Measurements from ENCODE around the gene DTD1.

DTD1 gene

GRCh38 chr20:18571009-18571408, 16.8 kb upstream of the DTD1 start:
- Histone ChIP-seq H3K27me3 (ENCODE audit: control insufficient read depth in 2 of 2, insufficient read depth in 2 of 2, low read length in 2 of 2) (no peaks in the 10 kb centered on the region), H3K36me3 (ENCODE audit: control insufficient read depth in 2 of 2, insufficient read depth in 2 of 2, low read length in 2 of 2) (peaks cover 8 to 17% of the 10 kb centered on the region in 2 donors), H3K9ac (ENCODE audit: low read depth in 1 of 2, low read length in 2 of 2) (no peak overlapping the region), H3K4me3 (ENCODE audit: low read length in 2 of 2) (no peak overlapping the region), H3K4me1 (ENCODE audit: control insufficient read depth in 2 of 2, insufficient read depth in 2 of 2, low read length in 2 of 2) (peaks cover 3 to 8% of the 10 kb centered on the region in 2 donors), H3K9me3 (ENCODE audit: control insufficient read depth in 2 of 2, low read length in 2 of 2) (no peaks in the 10 kb centered on the region), H3K27ac (ENCODE audit: low read depth in 2 of 2, low read length in 2 of 2) (no peak overlapping the region)

- H3K4me3 ChIP-seq (ENCODE audit: low read length in 2 of 2) = no peak overlapping the region
- H3K9me3 ChIP-seq (ENCODE audit: control insufficient read depth in 2 of 2, low read length in 2 of 2) = no peaks in the 10 kb centered on the region
- no peaks in the 10 kb centered on the region for H3K27me3 ChIP-seq (ENCODE audit: control insufficient read depth in 2 of 2, insufficient read depth in 2 of 2, low read length in 2 of 2)
- no peak overlapping the region for H3K9ac ChIP-seq (ENCODE audit: low read depth in 1 of 2, low read length in 2 of 2)
- peaks cover 2 to 6% of the 10 kb centered on the region in 2 donors for H3K4me1 ChIP-seq (ENCODE audit: control insufficient read depth in 2 of 2, insufficient read depth in 2 of 2, low read length in 2 of 2)
- no peak overlapping the region for H3K27ac ChIP-seq (ENCODE audit: low read depth in 2 of 2, low read length in 2 of 2)
- H3K36me3 ChIP-seq (ENCODE audit: control insufficient read depth in 2 of 2, insufficient read depth in 2 of 2, low read length in 2 of 2) = peaks cover 8 to 17% of the 10 kb centered on the region in 2 donors
Observed at GRCh38 chr20:18571578-18571977, 16.3 kb upstream of the DTD1 start.

- Histone ChIP-seq H3K4me3 (ENCODE audit: low read length in 2 of 2) (no peak overlapping the region), H3K9ac (ENCODE audit: low read depth in 1 of 2, low read length in 2 of 2) (no peak overlapping the region), H3K27ac (ENCODE audit: low read depth in 2 of 2, low read length in 2 of 2) (no peak overlapping the region), H3K4me1 (ENCODE audit: control insufficient read depth in 2 of 2, insufficient read depth in 2 of 2, low read length in 2 of 2) (no peaks in the 10 kb centered on the region), H3K9me3 (ENCODE audit: control insufficient read depth in 2 of 2, low read length in 2 of 2) (no peaks in the 10 kb centered on the region), H3K36me3 (ENCODE audit: control insufficient read depth in 2 of 2, insufficient read depth in 2 of 2, low read length in 2 of 2) (no peaks in the 10 kb centered on the region), H3K27me3 (ENCODE audit: control insufficient read depth in 2 of 2, insufficient read depth in 2 of 2, low read length in 2 of 2) (no peaks in the 10 kb centered on the region)
Observed at GRCh38 chr20:18577942-18578341, 9.9 kb upstream of the DTD1 start.

- no peak overlapping the region for H3K4me3 ChIP-seq (ENCODE audit: low read length in 2 of 2)
- no peak overlapping the region for H3K9ac ChIP-seq (ENCODE audit: low read depth in 1 of 2, low read length in 2 of 2)
- H3K27ac ChIP-seq (ENCODE audit: low read depth in 2 of 2, low read length in 2 of 2) = no peak overlapping the region
- H3K36me3 ChIP-seq (ENCODE audit: control insufficient read depth in 2 of 2, insufficient read depth in 2 of 2, low read length in 2 of 2) = no peaks in the 10 kb centered on the region
- H3K9me3 ChIP-seq (ENCODE audit: control insufficient read depth in 2 of 2, low read length in 2 of 2) = no peaks in the 10 kb centered on the region
- H3K27me3 ChIP-seq (ENCODE audit: control insufficient read depth in 2 of 2, insufficient read depth in 2 of 2, low read length in 2 of 2) = no peaks in the 10 kb centered on the region
- no peaks in the 10 kb centered on the region for H3K4me1 ChIP-seq (ENCODE audit: control insufficient read depth in 2 of 2, insufficient read depth in 2 of 2, low read length in 2 of 2)
Observed at GRCh38 chr20:18578581-18578980, 9.3 kb upstream of the DTD1 start.

- H3K27me3 ChIP-seq (ENCODE audit: control insufficient read depth in 2 of 2, insufficient read depth in 2 of 2, low read length in 2 of 2) = no peaks in the 10 kb centered on the region
- H3K9me3 ChIP-seq (ENCODE audit: control insufficient read depth in 2 of 2, low read length in 2 of 2) = no peaks in the 10 kb centered on the region
- no peaks in the 10 kb centered on the region for H3K36me3 ChIP-seq (ENCODE audit: control insufficient read depth in 2 of 2, insufficient read depth in 2 of 2, low read length in 2 of 2)
- no peak overlapping the region for H3K4me3 ChIP-seq (ENCODE audit: low read length in 2 of 2)
- H3K4me1 ChIP-seq (ENCODE audit: control insufficient read depth in 2 of 2, insufficient read depth in 2 of 2, low read length in 2 of 2) = no peaks in the 10 kb centered on the region
- no peak overlapping the region for H3K9ac ChIP-seq (ENCODE audit: low read depth in 1 of 2, low read length in 2 of 2)
- no peak overlapping the region for H3K27ac ChIP-seq (ENCODE audit: low read depth in 2 of 2, low read length in 2 of 2)
Observed at GRCh38 chr20:18580012-18580411, 7.8 kb upstream of the DTD1 start.

GRCh38 chr20:18585134-18585533, 2.7 kb upstream of the DTD1 start:
- no peaks in the 10 kb centered on the region for H3K27me3 ChIP-seq (ENCODE audit: control insufficient read depth in 2 of 2, insufficient read depth in 2 of 2, low read length in 2 of 2)
- no peak overlapping the region for H3K4me3 ChIP-seq (ENCODE audit: low read length in 2 of 2)
- H3K4me1 ChIP-seq (ENCODE audit: control insufficient read depth in 2 of 2, insufficient read depth in 2 of 2, low read length in 2 of 2) = peaks cover 5 to 7% of the 10 kb centered on the region in 2 donors
- no peak overlapping the region for H3K27ac ChIP-seq (ENCODE audit: low read depth in 2 of 2, low read length in 2 of 2)
- no peak overlapping the region for H3K9ac ChIP-seq (ENCODE audit: low read depth in 1 of 2, low read length in 2 of 2)
- no peaks in the 10 kb centered on the region for H3K9me3 ChIP-seq (ENCODE audit: control insufficient read depth in 2 of 2, low read length in 2 of 2)
- no peaks in the 10 kb centered on the region for H3K36me3 ChIP-seq (ENCODE audit: control insufficient read depth in 2 of 2, insufficient read depth in 2 of 2, low read length in 2 of 2)

GRCh38 chr20:18588574-18588933, 700 bp downstream of the DTD1 start:
- H3K9me3 ChIP-seq (ENCODE audit: control insufficient read depth in 2 of 2, low read length in 2 of 2) = no peaks in the 10 kb centered on the region
- no peaks in the 10 kb centered on the region for H3K36me3 ChIP-seq (ENCODE audit: control insufficient read depth in 2 of 2, insufficient read depth in 2 of 2, low read length in 2 of 2)
- H3K9ac ChIP-seq (ENCODE audit: low read depth in 1 of 2, low read length in 2 of 2) = peak overlapping the region; percentile 70 to 75
- no peaks in the 10 kb centered on the region for H3K27me3 ChIP-seq (ENCODE audit: control insufficient read depth in 2 of 2, insufficient read depth in 2 of 2, low read length in 2 of 2)
- no peak overlapping the region for H3K27ac ChIP-seq (ENCODE audit: low read depth in 2 of 2, low read length in 2 of 2)
- H3K4me1 ChIP-seq (ENCODE audit: control insufficient read depth in 2 of 2, insufficient read depth in 2 of 2, low read length in 2 of 2) = peaks cover 5 to 7% of the 10 kb centered on the region in 2 donors
- H3K4me3 ChIP-seq (ENCODE audit: low read length in 2 of 2) = peak overlapping the region; percentile 74 to 90

- no peak overlapping the region for H3K27ac ChIP-seq (ENCODE audit: low read depth in 2 of 2, low read length in 2 of 2)
- H3K4me1 ChIP-seq (ENCODE audit: control insufficient read depth in 2 of 2, insufficient read depth in 2 of 2, low read length in 2 of 2) = peaks cover 5 to 7% of the 10 kb centered on the region in 2 donors
- H3K27me3 ChIP-seq (ENCODE audit: control insufficient read depth in 2 of 2, insufficient read depth in 2 of 2, low read length in 2 of 2) = no peaks in the 10 kb centered on the region
- no peak overlapping the region for H3K4me3 ChIP-seq (ENCODE audit: low read length in 2 of 2)
- H3K36me3 ChIP-seq (ENCODE audit: control insufficient read depth in 2 of 2, insufficient read depth in 2 of 2, low read length in 2 of 2) = no peaks in the 10 kb centered on the region
- no peak overlapping the region for H3K9ac ChIP-seq (ENCODE audit: low read depth in 1 of 2, low read length in 2 of 2)
- no peaks in the 10 kb centered on the region for H3K9me3 ChIP-seq (ENCODE audit: control insufficient read depth in 2 of 2, low read length in 2 of 2)
Observed at GRCh38 chr20:18589941-18590674, 2.3 kb downstream of the DTD1 start.

- Histone ChIP-seq H3K27me3 (ENCODE audit: control insufficient read depth in 2 of 2, insufficient read depth in 2 of 2, low read length in 2 of 2) (no peaks in the 10 kb centered on the region), H3K27ac (ENCODE audit: low read depth in 2 of 2, low read length in 2 of 2) (no peak overlapping the region), H3K4me1 (ENCODE audit: control insufficient read depth in 2 of 2, insufficient read depth in 2 of 2, low read length in 2 of 2) (no peaks in the 10 kb centered on the region), H3K36me3 (ENCODE audit: control insufficient read depth in 2 of 2, insufficient read depth in 2 of 2, low read length in 2 of 2) (peaks cover 3 to 17% of the 10 kb centered on the region in 2 donors), H3K9me3 (ENCODE audit: control insufficient read depth in 2 of 2, low read length in 2 of 2) (no peaks in the 10 kb centered on the region), H3K4me3 (ENCODE audit: low read length in 2 of 2) (no peak overlapping the region), H3K9ac (ENCODE audit: low read depth in 1 of 2, low read length in 2 of 2) (no peak overlapping the region)
Observed at GRCh38 chr20:18596270-18596669, 8.4 kb downstream of the DTD1 start.

GRCh38 chr20:18609741-18610140, 21.9 kb downstream of the DTD1 start:
- Histone ChIP-seq H3K9me3 (ENCODE audit: control insufficient read depth in 2 of 2, low read length in 2 of 2) (no peaks in the 10 kb centered on the region), H3K4me3 (ENCODE audit: low read length in 2 of 2) (no peak overlapping the region), H3K4me1 (ENCODE audit: control insufficient read depth in 2 of 2, insufficient read depth in 2 of 2, low read length in 2 of 2) (no peaks in the 10 kb centered on the region), H3K9ac (ENCODE audit: low read depth in 1 of 2, low read length in 2 of 2) (peak overlapping the region in 1 of 2 donors; percentile 8), H3K36me3 (ENCODE audit: control insufficient read depth in 2 of 2, insufficient read depth in 2 of 2, low read length in 2 of 2) (peaks cover 0 to 2% of the 10 kb centered on the region in 2 donors), H3K27me3 (ENCODE audit: control insufficient read depth in 2 of 2, insufficient read depth in 2 of 2, low read length in 2 of 2) (no peaks in the 10 kb centered on the region), H3K27ac (ENCODE audit: low read depth in 2 of 2, low read length in 2 of 2) (no peak overlapping the region)

All from mucosa of rectum (tissue), 2 donors.